ENCODE data around the gene TNFAIP6. TPM values are rescaled to one million over a fixed set of nuclear protein-coding genes. Genes with fewer than 3 reads are reported as not detected.
"Not testable (repeated sequence)": the region's sequence is repeated elsewhere in the genome, so short reads cannot be mapped to it uniquely, and the experiment has no call there.

TNFAIP6 gene
- total RNA-seq, 1 donor from 2014 or later: 0.29 TPM

- Mint-ChIP-seq H3K27me3 (peaks cover 3% of the 10 kb centered on the region), H3K9me3 (peaks cover 3% of the 10 kb centered on the region), H3K4me3 (no peak overlapping the region), H3K27ac (no peak overlapping the region), H3K4me1 (no peaks in the 10 kb centered on the region), H3K36me3 (ENCODE audit: low read depth) (no peaks in the 10 kb centered on the region)
- DNase-seq (no peak), ATAC-seq (ENCODE audit: low read depth) (no peak)
- CTCF ChIA-PET: no interaction called here
- intact Hi-C loops (cut with micrococcal nuclease): no loop called here
- no peak for TF ChIP-seq CTCF (IDR thresholded peaks at IDR 0.05)
- POLR2A ChIA-PET: no interaction called here
Observed at GRCh38 chr2:151338115-151338514, 19.3 kb upstream of the TNFAIP6 start.

- ChIA-PET POLR2A (no interaction called here), CTCF (no interaction called here)
- Mint-ChIP-seq H3K4me1 (no peaks in the 10 kb centered on the region), H3K36me3 (ENCODE audit: low read depth) (no peaks in the 10 kb centered on the region), H3K9me3 (peaks cover 10% of the 10 kb centered on the region), H3K4me3 (no peak overlapping the region), H3K27ac (no peak overlapping the region), H3K27me3 (no peaks in the 10 kb centered on the region)
- ATAC-seq (ENCODE audit: low read depth) (no peak), DNase-seq (no peak)
- no peak for TF ChIP-seq CTCF (IDR thresholded peaks at IDR 0.05)
- intact Hi-C loops (cut with micrococcal nuclease): no loop called here
Observed at GRCh38 chr2:151343073-151343472, 14.3 kb upstream of the TNFAIP6 start.

- H3K27me3 Mint-ChIP-seq; H3K36me3 Mint-ChIP-seq (ENCODE audit: low read depth); DNase-seq; H3K9me3 Mint-ChIP-seq; H3K4me3 Mint-ChIP-seq; H3K27ac Mint-ChIP-seq; CTCF ChIA-PET; intact Hi-C loops (cut with micrococcal nuclease); ATAC-seq (ENCODE audit: low read depth); POLR2A ChIA-PET; H3K4me1 Mint-ChIP-seq: not testable (repeated sequence)
Observed at GRCh38 chr2:151344191-151344590, 13.2 kb upstream of the TNFAIP6 start.

- intact Hi-C loops (cut with micrococcal nuclease): no loop called here
Observed at GRCh38 chr2:151344906-151345305, 12.5 kb upstream of the TNFAIP6 start.

GRCh38 chr2:151347294-151347693 lies 10.1 kb upstream of the TNFAIP6 start:
- CTCF ChIA-PET: no interaction called here
- H3K27me3 Mint-ChIP-seq: no peaks in the 10 kb centered on the region
- intact Hi-C loops (cut with micrococcal nuclease): no loop called here
- H3K4me3 Mint-ChIP-seq: no peak overlapping the region
- DNase-seq (no peak), ATAC-seq (ENCODE audit: low read depth) (no peak)
- H3K4me1 Mint-ChIP-seq: no peaks in the 10 kb centered on the region
- peaks cover 7% of the 10 kb centered on the region for H3K9me3 Mint-ChIP-seq
- H3K27ac Mint-ChIP-seq: no peak overlapping the region
- POLR2A ChIA-PET: no interaction called here
- no peaks in the 10 kb centered on the region for H3K36me3 Mint-ChIP-seq (ENCODE audit: low read depth)
- TF ChIP-seq CTCF (IDR thresholded peaks at IDR 0.05): no peak

More at GRCh38 chr2:151344906-151345305, 12.5 kb upstream of the TNFAIP6 start:
- H3K27me3 Mint-ChIP-seq: no peaks in the 10 kb centered on the region
- H3K4me3 Mint-ChIP-seq: no peak overlapping the region
- DNase-seq (no peak), ATAC-seq (ENCODE audit: low read depth) (no peak)
- H3K9me3 Mint-ChIP-seq: peaks cover 10% of the 10 kb centered on the region
- H3K4me1 Mint-ChIP-seq: no peaks in the 10 kb centered on the region
- no peaks in the 10 kb centered on the region for H3K36me3 Mint-ChIP-seq (ENCODE audit: low read depth)
- POLR2A ChIA-PET: no interaction called here
- no peak for TF ChIP-seq CTCF (IDR thresholded peaks at IDR 0.05)
- no peak overlapping the region for H3K27ac Mint-ChIP-seq
- CTCF ChIA-PET: interaction anchor here (0.7 kb wide), 1 partner anchor 23 kb away, joined by 3 read pairs; no protein-coding TSS in a partner anchor

- TF ChIP-seq CTCF (IDR thresholded peaks at IDR 0.05): no peak
- Mint-ChIP-seq H3K27ac (no peak overlapping the region), H3K27me3 (no peaks in the 10 kb centered on the region), H3K4me3 (no peak overlapping the region), H3K4me1 (no peaks in the 10 kb centered on the region), H3K36me3 (ENCODE audit: low read depth) (no peaks in the 10 kb centered on the region), H3K9me3 (peaks cover 7% of the 10 kb centered on the region)
- DNase-seq (no peak), ATAC-seq (ENCODE audit: low read depth) (no peak)
- CTCF ChIA-PET: no interaction called here
- POLR2A ChIA-PET: no interaction called here
- intact Hi-C loops (cut with micrococcal nuclease): no loop called here
Observed at GRCh38 chr2:151347906-151348305, 9.5 kb upstream of the TNFAIP6 start.
